OCI-LY1 (cell line): ENCODE data around the gene CNP.

Source experiments
- CTCF ChIP-seq: fragments of 200-600 bp; sonication (generic), shearing (Covaris generic); IDR thresholded peaks from 2 replicates; pipeline ENCODE4 v1.5.1; 2017; ENCODE audit warnings: mild to moderate bottlenecking, antibody characterized with exemption, low read length, moderate library complexity, mixed read lengths
- EZH2 ChIP-seq: fragments of 200-600 bp; sonication (generic), shearing (Covaris generic); IDR thresholded peaks from 2 replicates; pipeline ENCODE4 v1.8.0; 2017; ENCODE audit warnings: borderline replicate concordance, mixed run types, mild to moderate bottlenecking, antibody characterized with exemption, low read length, moderate library complexity, mixed read lengths

- TF ChIP-seq CTCF (no peak), EZH2 (no peak)
These were observed 4.3 kb downstream of the CNP start for GRCh38 chr17:41970901-41971331.
